HT-29 (cell line): ENCODE measurements around the gene MEGF11. TPM values are rescaled to one million over a fixed set of nuclear protein-coding genes. Genes with fewer than 3 reads are reported as not detected.

Experiments used
- DNase-seq: peaks from one replicate; pipeline ENCODE4 v3.0.0-alpha.2; 2015; ENCODE audit warnings: low spot score
- total RNA-seq: library from RNA; depleted of rRNA; stranded (reverse); fragments of >200 nt; shearing (Covaris generic); gene quantifications from 2 replicates; pipeline ENCODE4 v1.2.3, GENCODE V29; 2014

MEGF11 gene
- total RNA-seq, 1 experiment from 2014 or later: 0.51 TPM

GRCh38 chr15:65948383-65948782 lies 305.2 kb downstream of the MEGF11 start:
- no peak for DNase-seq

GRCh38 chr15:65947041-65947440 lies 306.5 kb downstream of the MEGF11 start:
- DNase-seq: no peak

GRCh38 chr15:65945616-65946015 lies 307.9 kb downstream of the MEGF11 start:
- no peak for DNase-seq

DNA sequence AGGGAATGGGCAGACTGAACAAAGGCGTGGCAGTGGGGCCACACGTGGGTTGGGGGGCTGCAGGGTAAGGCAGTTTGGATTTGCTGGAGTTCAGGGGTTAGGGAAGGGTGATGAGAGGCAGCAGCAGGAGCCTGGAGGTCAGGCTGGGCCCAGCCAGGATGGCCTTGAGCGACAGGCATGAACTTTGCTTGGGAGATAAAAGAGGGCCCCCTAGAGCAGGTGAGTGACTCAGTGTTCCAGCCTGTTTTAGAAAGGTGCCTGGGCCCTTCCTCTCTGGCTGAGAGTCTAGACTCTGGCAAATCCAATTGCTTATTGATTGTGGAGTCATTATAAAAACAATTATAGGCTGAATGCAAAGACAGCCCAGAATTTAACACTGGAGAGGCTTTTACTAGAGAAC lies 309.1 kb downstream of the MEGF11 start:
- DNase-seq: no peak

DNA sequence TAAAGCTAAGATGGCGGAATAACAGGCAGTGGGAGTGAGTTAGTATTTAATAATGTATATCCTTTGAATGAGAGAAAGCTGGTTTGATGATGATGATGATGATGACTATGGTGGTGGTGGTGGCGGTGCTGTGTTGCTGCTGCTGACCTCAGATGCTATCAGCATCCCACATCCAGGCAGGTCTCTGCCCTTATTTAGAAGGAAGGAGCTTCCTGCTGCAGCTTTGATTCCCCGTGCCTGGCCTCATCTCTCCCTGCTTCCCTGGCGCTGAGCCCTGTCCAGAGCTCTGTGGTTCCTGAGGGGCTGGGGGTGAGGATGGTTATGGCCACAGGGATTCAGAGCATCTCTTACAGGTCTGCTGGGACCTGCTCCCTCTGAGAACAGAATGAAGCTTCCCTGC lies 311.1 kb downstream of the MEGF11 start:
- DNase-seq: no peak

DNA sequence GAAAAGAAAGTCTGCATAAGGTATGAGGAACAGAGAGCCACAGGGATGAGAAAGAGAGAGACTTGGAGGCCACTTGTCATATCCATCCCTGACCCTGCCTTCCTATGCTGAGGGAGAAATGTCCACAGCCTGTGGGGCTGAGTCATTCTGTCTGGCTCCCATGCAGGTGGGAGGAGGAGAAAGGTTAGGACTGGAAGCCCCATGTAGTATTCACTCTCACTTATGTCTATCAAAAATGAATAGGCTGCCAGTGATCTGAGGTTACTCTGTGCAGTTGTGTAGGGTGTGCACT lies 313.0 kb downstream of the MEGF11 start:
- DNase-seq: peak; percentile 47

- peak; percentile 17 for DNase-seq
Measured at GRCh38 chr15:65939901-65940617, 313.5 kb downstream of the MEGF11 start.

GRCh38 chr15:65938604-65939003 lies 314.9 kb downstream of the MEGF11 start:
- DNase-seq: no peak

- DNase-seq: no peak
Measured at GRCh38 chr15:65937476-65937875, 316.1 kb downstream of the MEGF11 start.

DNA sequence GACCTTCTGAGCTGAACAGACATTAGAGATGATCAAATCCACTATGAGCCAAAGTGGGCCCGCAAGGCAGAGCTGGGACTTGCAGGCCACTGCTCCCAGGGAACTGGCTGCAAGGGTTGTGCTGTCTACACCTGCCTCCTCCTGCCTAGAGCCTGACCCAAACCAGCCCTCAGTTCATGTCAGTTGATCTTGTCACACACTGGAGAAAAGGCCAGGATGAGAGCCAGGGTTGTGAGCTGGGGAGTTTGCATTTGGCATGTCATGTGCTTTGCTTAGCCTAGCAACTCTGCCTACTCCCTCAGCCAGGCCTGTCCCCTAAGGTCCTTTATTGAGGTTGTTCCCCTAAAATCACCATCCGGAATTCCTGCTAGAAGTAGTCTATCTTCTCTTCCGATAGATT lies 316.5 kb downstream of the MEGF11 start:
- no peak for DNase-seq

DNA sequence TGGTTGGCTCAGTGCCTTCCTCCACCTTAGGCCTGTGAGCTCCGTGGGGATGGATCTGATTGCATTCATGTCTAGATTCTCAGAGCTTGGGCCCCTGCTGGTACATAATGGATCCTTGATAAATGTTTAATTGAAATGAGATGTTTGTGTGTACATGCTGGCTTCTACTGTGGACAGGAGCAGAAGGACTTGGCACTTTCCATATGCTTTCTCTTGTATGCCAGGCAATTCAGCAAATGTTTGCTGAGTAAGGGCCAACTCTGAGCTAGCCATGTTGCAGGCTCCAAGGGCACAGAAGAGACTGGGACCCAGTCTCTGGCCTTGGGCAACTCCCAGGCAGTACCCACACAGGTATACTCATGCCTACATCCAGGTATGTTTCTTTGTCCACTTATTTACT lies 317.3 kb downstream of the MEGF11 start:
- DNase-seq: no peak

GRCh38 chr15:65935391-65935790 lies 318.2 kb downstream of the MEGF11 start:
- no peak for DNase-seq

DNA sequence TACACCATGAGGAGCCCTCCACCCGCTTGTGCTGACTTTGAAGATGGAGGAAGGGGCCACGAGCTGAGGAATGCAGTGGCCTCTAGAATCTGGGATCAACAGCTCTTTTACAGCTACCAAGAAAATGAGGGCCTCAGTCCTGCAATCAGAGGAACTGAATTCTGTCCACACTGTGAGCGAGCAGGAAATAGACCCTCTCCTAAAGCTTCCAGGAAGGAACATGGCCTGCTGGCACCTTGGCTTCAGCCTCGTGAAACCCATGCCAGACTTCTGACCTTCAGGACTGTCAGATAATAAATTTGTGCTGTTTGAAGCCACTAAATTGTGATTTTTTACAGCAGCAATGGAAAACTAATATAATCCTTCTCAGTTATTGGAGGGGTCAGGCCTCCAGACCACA lies 322.3 kb downstream of the MEGF11 start:
- no peak for DNase-seq

GRCh38 chr15:65930134-65930533 lies 323.4 kb downstream of the MEGF11 start:
- DNase-seq: no peak

- no peak for DNase-seq
Measured at GRCh38 chr15:65929573-65929972, 324.0 kb downstream of the MEGF11 start.

DNA sequence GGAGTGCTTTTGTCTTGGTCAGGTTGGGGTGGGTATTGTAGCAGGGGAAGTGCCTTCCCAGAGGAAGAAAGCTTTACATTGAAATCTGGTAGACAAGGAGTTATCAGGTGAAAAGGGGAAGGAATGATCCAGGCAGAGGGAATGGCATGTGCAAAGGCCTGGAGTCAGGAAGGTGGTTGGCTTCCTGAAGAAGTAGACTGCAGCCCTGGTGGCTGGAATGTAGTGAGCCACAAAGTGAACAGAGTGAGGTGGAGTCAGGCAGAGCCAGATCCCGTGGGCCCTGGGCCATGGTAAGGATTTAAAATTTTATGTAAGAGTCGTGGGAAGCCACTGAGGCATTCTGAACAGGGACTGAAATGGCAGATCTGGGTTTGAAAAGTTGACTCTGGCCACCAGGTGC lies 326.0 kb downstream of the MEGF11 start:
- DNase-seq: peak; percentile 28

DNA sequence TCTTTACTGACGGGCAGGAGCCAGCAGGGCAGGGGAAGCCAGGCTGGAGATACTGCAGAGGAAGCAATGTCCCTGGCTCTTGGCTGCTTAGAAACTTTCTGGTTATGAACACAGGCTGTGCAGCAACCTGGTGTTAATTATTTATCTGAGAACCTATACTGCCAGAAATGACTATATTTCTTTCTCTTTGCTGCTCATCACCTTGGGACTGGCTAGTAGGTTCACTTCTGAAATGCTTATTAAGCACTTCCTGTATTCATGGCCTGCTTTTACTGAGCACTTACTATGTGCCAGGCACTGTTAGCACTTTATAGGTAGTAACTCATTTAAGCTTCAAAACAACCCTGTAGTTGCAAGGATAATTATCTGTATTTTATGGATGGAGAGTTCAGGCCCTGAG lies 326.7 kb downstream of the MEGF11 start:
- DNase-seq: no peak

DNA sequence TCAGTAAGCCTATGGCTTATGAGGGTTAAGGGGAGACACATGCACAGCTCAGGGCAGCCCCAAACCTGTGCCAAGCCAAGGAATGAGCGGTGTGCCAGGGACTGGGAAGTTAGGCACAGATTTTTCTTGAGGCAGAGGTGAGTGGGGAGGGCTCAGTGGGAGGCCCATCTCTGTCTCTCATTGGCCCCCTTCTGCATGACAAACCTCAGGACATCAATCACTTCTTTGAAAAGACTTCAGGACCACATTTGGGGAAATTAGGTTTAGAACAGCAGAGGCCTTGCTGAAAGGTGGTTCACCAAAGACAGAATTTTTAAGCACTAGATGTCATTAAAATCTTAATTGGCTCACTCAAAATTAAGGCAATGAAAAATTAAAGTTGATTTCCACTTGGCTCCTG lies 327.1 kb downstream of the MEGF11 start:
- DNase-seq: no peak

DNA sequence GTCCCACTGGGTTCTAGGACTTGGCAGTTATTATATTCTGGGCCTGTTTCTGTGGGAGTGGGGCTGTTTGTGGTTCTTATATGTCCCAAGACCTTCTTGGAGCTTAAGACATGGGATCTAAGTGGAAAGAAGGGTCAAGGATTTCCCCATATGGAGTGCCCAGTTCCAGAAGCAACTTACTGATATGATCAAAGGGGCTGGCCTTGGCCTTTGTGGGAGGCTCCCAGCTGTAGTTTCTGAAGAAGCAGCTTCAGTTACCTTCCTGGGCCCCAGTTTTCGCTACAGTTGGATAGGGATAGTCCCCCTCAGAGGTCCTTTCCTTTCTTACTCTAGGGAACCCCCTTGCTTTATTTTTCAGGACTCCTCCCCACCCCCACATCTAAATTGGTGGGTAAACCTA lies 328.2 kb downstream of the MEGF11 start:
- no peak for DNase-seq

DNA sequence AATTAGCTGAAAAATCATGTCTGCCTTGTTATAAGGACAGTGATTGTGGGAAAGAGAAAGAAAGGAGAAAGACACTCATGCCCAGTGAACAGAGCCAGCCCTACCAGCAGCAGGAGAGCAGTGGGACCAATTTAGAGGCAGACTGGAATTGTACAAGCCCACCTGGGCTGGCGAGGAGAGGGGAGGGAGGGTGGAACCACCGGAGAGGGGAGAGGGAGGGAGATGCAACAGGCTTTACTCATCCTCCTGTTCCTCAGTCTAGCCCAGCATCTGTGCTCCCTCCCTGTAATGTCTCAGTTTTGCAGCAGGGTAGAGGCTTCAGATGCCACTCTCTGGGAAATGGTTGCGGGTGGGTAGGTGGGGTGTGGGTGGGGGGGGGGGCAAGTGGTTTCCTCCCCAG lies 329.5 kb downstream of the MEGF11 start:
- DNase-seq: no peak

DNA sequence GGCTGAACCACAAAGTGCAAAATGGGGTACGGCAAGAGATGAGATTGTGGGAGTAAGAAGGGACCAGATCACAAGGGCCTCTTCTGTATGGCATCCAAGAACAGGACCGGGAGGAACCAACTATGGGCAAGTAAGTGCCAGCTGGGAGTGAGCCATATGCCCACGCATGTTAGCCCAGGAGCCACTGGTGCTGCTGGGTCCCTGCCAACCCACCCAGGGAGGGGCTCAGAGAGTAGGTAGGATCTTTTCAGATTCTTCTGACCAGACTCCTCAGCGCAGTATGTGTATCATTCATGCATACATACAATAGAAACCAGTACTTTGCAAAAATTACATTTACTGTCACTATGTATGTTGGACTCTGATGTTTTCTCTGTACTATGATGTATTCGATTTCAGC lies 330.3 kb downstream of the MEGF11 start:
- DNase-seq: no peak

GRCh38 chr15:65922621-65923020 lies 330.9 kb downstream of the MEGF11 start:
- DNase-seq: no peak

DNA sequence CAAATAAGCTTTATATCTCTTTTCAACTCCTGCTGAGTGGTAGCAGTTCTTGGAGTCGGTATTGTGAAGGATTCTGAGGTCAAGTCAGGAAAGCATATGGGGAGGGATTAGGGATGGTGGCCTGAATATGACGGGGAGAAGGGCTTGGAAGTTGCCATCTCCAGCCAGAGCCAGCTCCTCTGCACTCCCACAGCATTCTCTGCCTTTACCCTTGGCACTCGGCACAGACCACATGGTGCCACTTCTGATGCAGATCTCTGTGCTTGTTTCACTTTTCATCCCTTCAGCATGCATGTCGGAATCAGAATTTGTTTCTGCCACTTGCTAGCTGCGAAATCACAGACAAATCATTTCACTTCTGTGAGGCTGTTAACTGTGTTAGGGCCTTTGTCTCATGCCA lies 331.8 kb downstream of the MEGF11 start:
- no peak for DNase-seq

DNA sequence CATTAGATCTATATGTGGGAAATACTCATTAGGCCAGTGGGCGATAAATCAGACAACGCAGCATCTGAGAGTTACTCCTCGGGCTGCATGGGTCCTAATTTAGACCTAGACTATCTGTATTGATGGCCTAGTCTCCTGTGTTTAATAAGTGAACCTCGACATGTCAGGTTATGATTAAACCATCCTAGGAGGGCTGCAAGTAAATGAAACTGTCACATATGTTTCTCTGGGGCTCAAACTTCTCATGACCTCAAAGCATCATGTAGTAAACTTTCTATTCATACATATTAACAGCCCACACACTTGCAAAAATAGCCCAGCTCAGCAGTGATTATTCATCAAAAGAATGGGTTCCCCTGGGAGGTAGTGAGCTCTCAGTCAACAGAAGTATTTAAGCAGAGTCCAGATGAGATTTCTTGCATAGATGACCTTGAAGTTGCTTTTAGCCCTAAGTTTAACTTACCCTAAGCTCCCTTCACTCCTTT lies 332.7 kb downstream of the MEGF11 start:
- DNase-seq: no peak
